Hypothalamus (tissue), 51 donors: ENCODE measurements around the gene SKAP1.

ENCODE experiments used
- DNase-seq, 51 donors: peaks; one replicate each; lab custom pipeline; 2025; lab: John Stamatoyannopoulos, UW

SKAP1 gene

DNA sequence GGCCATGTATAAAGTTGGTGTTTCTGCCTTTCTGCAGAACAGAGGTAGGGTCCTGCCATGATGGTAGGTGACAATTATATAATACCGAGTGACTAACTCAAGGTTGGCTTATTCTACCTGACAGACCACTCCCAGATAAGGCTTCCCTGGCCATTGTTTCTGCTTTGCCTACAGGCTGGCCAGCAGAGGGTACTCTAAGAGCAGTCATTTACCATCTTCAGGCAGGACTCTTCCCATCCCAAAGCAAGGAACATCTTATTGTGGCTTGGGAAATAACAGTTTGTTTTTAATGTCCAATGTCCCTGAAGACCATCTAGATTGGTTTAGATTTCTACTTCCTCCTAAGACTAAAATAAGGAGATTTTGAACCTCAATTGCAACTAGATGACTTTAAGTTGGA lies 248.4 kb downstream of the SKAP1 start:
- no peak for DNase-seq

DNA sequence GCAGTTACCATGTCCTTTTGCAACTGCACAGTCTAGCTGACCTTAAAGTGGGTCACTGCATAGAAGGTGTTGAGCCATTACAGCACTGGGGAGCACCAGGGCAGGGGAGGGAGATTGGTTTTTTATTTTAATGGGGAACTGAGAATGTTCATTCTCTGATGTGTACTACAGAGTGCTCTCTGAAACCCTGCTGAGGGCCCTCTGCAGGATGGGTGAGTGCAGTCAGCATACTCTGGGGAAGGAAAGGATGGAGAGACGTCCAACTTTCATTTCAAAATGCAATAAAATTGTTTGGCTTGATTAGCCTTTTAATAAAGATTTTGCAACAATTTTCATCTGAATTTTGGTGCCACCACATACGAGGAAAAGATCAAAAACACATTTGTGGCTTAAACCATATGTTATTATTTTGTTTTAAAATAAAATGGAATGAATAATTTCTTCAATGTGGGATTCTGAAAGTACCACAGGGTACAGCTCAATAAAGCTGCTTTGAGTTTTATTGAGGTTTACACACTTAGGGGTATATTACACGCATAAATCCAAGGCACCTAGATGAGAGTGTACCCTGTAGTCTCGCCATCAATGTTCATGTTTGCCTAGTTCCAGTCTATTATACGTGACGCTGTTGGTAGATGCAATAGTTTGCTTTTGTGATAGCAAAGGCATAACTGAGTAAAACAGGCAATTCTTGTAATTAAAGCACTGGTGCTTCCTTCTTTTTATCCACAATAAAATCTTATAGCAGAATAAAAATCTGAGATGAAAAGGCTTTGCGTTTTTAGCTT lies 249.0 kb downstream of the SKAP1 start:
- no peak for DNase-seq

DNA sequence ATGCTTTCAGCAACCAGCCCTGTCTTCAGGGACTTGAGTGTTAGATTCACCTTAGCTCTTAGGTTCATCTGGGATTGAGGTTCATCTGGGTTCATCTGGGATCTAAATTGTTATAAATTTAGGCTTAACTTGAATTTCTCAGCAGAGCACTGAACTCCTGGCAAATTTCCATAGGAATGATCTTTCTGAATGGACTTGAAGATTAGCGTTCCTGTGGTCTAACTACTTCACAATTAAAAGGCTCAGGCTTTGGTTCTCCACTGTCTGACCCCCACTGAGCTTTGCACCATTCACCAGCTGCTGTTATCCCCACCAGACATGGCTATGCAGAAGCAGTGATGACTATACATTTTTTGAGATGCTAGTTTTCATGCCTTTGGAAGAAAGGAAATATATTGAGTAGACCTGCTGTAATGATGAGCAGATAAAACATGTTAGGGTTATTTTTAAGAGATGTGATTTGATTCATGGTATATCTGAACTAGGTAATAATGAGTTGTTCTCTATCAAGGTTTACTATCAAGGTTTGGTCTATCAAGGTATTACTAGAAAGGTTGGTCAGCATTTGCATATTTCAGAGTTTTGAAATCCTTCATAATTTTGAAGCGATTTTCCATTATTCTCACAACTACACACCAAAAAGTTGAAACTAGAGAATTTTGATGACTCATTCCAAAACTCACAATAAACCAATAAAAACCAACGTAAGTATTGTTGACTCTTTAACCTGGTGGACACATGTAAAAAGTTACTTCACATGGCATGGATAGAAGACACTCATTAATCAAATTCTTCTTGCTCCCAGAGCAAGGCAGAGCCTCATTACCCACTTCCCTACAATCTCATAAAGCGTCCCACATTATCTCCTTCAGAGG lies 250.7 kb downstream of the SKAP1 start:
- DNase-seq, result no peak

DNA sequence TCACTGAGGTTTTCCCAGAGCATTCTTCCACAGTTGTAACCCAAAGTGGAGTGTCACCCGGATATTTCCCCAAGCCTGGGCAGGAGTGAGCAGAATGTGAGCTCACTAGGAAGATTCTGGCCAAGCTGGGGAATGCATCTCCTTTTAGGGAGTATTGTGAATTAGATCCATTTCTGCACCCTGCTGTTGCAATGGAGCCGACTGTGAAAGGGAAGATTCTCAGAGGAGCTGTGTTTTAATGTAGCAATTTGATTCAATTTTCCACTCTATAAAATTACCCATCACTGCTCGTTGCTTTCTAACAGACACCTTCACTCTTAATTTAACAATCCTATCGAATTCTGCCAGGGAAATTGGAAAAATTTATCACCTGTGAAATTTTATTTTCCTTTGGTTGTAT lies 251.7 kb downstream of the SKAP1 start:
- no peak for DNase-seq

DNA sequence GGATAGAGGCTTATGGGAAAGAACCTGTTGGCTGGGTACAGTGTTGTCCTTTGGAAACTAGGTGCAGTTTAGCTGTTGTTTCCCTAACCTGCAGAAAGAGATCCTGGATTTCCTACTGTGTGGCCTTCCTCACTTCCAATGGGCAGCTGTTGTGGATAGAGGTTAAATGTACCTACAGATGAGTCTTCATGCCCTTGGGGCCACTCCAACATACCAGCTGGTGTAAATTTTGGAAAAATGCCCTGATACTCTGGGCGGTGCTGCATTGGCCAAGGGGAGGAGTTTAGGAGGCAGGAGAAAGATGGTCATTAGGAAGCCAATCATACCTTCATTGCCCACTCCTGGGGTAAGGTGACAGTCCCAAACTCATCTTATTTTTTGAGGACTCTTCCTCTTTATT lies 252.2 kb downstream of the SKAP1 start:
- DNase-seq, result no peak

DNA sequence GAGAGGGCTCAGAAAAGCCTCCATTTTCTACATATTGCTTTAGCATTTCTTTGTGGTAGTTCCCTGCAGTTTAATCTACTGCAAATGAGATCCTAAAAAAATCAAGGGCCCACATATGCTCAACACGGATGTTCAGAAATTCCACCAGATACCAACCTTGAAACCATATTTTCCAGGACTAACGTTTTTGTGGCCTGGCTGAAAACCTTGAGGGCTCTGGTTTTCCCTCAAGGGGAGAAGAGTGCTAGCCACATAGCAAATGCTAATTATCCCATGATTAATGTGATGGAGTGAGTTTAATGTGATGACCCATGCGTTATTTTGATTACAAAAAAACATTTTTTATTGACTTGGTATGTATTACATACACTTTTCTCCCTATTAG lies 253.6 kb downstream of the SKAP1 start:
- DNase-seq, result no peak

DNA sequence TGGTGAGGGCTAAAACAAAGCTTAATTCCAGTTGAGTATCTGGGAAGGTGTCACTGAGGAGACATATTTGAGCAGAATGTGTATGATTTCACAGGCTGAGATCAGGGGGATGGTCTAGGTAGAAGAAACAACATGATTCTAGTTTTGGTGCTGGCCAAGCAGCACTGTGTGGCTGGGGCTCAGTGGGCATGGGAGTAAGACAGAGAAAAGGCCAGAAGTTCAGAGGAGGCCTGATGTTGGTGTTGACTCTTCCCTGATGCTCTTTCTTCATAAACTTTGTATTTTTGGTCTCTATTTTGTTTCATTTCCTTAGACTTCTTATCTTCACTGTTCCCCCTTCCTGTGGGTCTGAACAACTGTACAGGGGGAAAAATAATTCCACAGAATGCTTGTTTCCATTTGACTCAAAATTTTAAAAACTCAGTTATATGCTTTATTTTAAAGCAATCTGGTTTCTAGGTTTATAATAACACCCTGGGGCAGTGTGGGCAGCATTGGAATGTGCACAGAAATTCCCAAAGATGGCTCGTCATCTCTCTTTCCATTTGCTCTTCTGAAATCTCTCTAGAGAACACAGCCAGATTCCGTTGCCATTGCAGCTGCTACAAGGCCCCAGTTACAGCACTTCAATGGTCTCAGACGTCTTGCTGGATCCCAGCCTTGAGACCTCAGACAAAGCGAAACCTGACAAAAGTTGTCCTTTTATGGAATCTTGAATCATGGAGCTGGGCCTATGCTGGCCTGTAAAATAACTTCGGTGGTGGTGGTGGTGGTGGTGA lies 254.1 kb downstream of the SKAP1 start:
- DNase-seq, result no peak

DNA sequence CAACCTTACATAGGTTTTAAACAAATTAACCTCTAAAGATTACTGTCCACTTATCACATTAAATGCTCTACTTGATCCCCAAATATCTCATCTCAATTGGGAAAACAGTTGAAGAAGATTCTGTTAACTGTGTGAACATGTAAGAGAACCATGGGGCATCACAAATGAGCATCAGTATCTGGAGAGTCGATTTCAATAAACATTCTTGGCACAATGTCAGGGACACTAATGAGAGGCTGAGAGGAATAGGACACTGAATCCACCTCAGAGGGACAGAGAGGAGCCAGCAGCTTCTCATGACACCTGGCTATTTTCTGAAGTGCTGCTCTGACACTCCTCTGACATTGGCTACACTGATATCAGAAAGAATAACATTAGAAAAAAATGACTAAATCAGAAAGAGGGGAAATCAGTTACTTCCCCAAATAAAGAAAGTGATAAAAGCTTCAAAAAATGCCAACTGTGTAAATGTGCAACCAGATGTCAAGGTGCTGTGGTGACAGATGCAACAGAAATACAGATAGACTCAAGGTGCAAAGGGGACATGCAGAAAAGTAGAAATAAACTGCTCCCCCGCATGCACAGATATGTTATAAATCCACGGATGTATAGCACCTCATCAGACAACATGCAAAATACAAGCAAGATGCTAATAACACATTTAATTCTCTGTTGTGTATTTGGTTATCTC lies 255.0 kb downstream of the SKAP1 start:
- DNase-seq, result no peak

DNA sequence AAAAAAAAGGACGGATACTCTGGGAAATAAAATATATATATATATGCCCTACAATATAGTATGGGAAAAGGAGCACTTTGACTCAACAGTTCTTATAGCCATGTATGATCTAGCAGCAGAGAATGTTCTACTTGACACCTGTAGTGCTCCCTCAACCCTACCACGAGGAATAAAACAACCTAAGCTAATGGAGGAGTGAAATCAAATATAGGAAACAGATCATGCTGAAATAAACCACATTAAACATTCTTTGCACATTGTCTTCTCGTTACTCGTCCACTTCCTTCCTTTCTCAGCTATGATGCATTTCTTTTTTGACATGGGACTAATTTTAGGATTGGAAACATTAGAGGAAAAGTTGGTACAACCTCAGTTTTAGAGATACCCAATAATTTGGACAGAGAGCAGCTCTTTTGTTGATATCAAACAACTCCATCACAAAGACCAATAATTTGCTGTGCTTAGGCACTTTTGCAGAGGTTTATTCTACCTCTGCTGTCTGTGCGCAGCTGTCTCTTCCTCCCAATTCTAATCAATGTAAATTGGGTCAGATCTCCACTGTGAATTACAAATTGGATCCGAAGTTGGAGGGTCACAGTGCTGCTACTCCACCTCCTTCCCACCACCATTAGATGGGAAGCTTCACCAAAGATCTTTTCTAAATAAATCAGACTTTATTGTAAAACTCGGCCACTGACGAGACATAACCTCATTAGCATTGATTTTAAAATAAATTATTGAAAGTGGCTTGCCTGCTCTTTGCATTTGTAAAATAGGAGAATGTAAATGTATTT lies 256.6 kb downstream of the SKAP1 start:
- DNase-seq, result no peak

DNA sequence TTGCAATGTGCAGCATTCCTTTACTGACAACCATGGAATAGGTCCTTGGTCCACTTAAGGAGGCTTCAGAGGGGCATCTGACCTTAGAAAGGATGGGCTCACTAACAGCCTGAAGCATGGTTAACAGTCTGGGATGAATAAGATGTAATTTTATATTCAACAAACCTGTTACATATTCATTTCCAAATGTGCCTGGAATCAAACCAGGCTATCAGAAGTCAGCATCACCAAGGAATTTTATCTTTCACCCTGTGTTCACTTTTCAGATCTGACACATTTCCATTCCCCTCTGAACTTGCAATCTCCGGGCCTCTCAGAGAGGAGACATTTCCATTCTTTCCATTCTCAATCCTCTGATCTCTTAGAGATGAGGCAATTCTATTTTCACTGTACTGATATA lies 260.1 kb downstream of the SKAP1 start:
- no peak for DNase-seq

DNA sequence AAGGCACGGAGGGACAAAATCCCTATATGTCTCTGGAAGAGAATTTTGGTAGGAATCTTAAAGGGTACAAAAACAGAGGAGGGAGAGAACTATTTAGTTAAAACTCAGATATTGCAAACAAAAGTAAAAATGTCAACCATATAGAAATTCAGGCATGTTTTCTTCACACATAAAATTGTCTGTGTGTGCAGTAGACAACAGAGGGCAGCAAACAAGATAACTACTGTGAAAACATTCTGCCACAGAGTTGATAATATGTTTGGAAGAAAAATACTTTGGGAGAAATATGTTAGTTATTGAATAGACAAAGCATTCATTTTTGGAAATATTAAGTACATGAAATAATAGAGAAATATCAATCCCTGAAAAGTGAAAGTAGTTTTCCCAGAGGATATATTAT lies 266.2 kb downstream of the SKAP1 start:
- DNase-seq, result no peak

DNA sequence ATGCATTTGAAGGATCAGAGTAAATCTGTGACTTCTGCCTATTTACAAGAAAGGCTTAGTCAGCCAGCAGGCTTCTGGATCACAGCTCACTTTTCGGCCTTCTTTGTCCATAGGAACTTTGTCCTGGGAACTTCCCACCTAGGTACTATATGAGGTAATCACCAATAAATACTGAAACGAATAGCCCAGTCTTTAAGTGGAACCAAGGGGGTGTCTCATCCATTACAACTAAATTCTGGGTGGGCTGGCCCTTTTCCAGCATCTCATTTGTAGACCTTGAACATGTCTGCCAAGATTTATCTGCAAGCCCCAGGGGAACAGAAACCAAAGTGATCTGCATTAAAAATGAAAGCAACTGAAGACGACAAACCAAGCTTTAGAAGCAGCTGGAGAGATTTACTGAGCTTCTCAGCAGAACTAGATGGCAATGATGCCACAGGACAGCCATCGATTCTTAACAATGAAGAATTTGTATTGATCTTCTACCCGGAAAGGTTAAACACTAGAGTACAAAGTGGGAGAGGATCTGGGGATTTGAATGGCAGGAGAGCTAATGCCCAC lies 267.0 kb downstream of the SKAP1 start:
- DNase-seq, result no peak

DNA sequence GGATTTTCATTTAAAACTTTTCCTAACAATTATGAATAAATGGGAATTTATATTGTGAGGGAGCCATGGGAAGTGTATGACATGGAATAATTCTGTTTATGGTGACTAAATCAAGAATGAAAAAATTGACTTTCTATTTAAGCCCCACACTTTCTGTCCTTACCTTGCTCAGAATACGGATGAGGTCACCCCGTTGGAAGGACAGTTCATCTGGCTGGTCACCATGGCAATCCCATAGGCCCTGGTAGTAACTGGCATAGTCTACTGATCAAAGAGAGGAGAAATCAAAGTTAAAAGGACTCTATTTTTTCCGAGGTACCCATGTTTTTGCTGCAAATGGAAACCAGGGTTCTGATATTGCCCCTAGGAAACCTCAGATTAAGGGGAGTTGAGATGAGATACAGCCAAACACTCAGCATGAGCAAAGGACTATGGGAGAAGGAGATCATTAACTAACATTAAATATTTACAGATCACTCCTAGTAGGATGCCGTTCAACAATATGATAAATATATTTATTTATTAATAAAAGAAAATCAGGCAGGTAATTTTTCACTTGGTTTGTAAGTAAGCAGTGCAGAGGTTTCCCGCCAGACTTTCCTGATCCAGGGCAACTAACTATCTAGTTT lies 267.6 kb downstream of the SKAP1 start:
- no peak for DNase-seq

DNA sequence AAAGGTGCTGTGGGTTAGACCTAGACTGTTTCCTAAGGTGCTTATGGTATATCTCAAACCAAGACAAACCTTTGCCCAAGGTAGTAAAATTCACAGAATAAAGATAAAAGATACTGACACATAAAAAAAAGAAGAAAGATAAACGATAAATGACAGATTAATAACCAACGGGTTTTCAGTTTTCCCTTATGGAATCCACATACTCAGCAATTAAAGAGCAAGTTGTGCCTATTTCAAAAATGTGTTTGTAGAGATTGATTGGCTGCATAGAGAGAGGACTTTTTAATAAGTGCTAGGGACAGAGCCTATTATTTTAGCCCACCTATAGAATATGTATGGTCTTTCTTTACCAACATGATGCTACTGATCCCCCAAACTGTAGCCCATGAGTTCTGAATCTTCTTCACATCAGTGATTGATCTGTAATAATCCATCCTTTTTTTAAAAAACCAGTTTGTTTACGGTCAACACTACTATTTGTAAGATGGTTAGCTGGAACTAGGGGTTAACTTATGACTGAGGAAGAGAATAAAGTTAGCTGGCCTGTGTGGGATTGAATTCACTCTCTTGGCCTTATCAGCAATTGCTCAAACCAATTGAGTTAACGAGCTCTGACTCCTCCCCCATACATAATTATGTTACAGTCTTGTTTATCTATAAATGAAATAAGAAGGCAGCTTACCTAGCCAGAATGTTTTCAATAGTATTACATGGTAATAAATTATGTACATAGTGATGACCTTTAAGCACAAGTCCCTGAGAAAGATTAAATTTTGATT lies 268.7 kb downstream of the SKAP1 start:
- no peak for DNase-seq

DNA sequence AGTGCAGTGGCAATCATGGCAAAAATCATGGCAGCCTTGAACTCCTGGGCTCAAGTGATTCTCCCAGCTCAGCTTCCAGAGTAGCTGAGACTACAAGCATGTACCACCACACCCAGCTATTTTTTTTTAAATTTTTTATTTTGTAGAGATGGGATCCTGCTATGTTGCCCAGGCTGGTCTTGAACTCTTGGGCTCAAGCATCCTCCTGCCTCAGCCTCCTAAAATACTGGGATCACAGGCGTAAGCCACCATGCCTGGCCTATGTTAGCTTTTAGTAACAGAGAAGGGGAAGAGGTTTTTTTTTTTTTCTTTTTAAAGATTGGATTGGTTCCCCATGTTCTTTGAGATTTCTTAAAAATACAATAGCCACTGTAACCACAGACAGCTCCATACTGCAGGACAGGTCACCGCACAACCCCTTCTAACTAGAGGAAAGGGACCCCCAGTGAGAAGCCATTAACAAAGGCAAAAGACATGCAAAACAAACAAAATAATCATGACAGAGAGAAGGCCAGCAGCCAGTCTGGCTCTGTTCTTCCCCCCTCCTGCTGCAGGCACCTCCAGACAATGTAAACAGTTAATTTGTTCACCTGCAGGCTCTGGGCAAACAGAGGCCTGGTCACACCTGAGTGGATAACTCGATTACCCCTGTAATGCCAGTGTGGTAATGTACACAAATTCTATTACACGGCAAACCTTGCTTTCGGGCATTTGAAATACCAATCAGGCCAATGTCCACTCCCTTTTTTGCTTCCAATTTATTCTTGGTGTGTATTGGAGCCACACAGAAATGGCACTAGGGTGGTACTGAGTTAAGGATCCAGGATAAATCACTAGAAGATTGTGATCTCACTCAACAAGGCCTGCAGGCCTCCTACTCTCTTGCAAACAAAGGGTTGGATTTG lies 269.6 kb downstream of the SKAP1 start:
- no peak for DNase-seq

DNA sequence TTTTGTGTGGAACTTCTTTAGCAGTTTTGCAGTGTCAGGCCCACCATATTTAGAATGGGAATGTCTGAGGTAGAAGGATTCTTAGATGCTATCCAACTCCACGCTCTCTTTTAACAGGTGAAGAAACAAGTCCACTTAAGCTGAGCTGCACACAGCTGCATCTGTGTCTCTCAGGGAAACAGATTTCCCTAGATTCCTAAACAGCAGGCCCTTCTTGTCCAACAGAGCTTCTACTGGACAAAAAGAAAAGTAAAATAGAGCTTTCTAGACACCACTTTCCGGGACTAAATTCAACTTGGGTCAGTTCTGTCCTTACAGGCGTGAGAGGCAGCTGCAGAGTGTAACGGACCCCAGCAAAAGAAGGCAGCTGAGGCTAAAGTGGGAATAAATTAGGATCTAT lies 270.8 kb downstream of the SKAP1 start:
- no peak for DNase-seq
